HEK293 (cell line): Measurements from ENCODE around the gene KCNJ11.

Source experiments
- HOXD13 ChIP-seq: sonication (generic); formaldehyde crosslinking; IDR thresholded peaks from 2 replicates; pipeline ENCODE4 v1.8.0; 2022; ENCODE audit warnings: missing genetic modification reagents, borderline replicate concordance
- KLF9 ChIP-seq: fragments of 450-650 bp; formaldehyde crosslinking; IDR thresholded peaks from 2 replicates; pipeline ENCODE4 v1.5.1; 2016; ENCODE audit warnings: missing biosample characterization, missing genetic modification characterization, low read depth
- OSR2 ChIP-seq: fragments of 450-650 bp; formaldehyde crosslinking; IDR thresholded peaks from 2 replicates; pipeline ENCODE4 v1.5.1; 2016; ENCODE audit warnings: missing biosample characterization, missing genetic modification characterization
- PRDM10 ChIP-seq: fragments of 450-650 bp; formaldehyde crosslinking; IDR thresholded peaks from 2 replicates; pipeline ENCODE4 v1.5.1; 2016; ENCODE audit warnings: missing biosample characterization, missing genetic modification characterization
- REPIN1 ChIP-seq: fragments of 450-650 bp; formaldehyde crosslinking; IDR thresholded peaks from 2 replicates; pipeline ENCODE4 v1.5.1; 2017; ENCODE audit warnings: missing biosample characterization, missing genetic modification characterization, low read depth
- ZBTB8A ChIP-seq: fragments of 450-650 bp; formaldehyde crosslinking; IDR thresholded peaks from 2 replicates; pipeline ENCODE4 v1.5.1; 2016; ENCODE audit warnings: missing biosample characterization, missing genetic modification characterization
- ZNF157 ChIP-seq: fragments of 450-650 bp; formaldehyde crosslinking; IDR thresholded peaks from 2 replicates; pipeline ENCODE4 v1.5.1; 2016; ENCODE audit warnings: missing biosample characterization, missing genetic modification characterization
- ZNF24 ChIP-seq: fragments of 450-650 bp; formaldehyde crosslinking; IDR thresholded peaks from 2 replicates; pipeline ENCODE4 v1.5.1; 2016; ENCODE audit warnings: missing biosample characterization, missing genetic modification characterization
- ZNF292 ChIP-seq: fragments of 450-650 bp; formaldehyde crosslinking; IDR thresholded peaks from 2 replicates; pipeline ENCODE4 v1.5.1; 2016; ENCODE audit warnings: low read depth, missing biosample characterization, missing genetic modification characterization, borderline replicate concordance
- ZNF530 ChIP-seq: fragments of 450-650 bp; formaldehyde crosslinking; IDR thresholded peaks from 2 replicates; pipeline ENCODE4 v1.5.1; 2016; ENCODE audit warnings: low read depth, missing biosample characterization, missing genetic modification characterization
- ZNF558 ChIP-seq: fragments of 450-650 bp; formaldehyde crosslinking; IDR thresholded peaks from 2 replicates; pipeline ENCODE4 v1.5.1; 2016; ENCODE audit warnings: missing biosample characterization, missing genetic modification characterization
- ZNF701 ChIP-seq: fragments of 450-650 bp; formaldehyde crosslinking; IDR thresholded peaks from 2 replicates; pipeline ENCODE4 v1.5.1; 2016; ENCODE audit warnings: missing biosample characterization, missing genetic modification characterization
- ZNF792 ChIP-seq: fragments of 450-650 bp; formaldehyde crosslinking; IDR thresholded peaks from 2 replicates; pipeline ENCODE4 v1.5.1; 2016; ENCODE audit warnings: missing biosample characterization, missing genetic modification characterization
- TF ChIP-seq, protein P1 (sequence below): fragments of 450-650 bp; formaldehyde crosslinking; IDR thresholded peaks from 2 replicates; pipeline ENCODE4 v1.5.1; 2016; ENCODE audit warnings: missing biosample characterization, missing genetic modification characterization
- TF ChIP-seq, protein P2 (sequence below): fragments of 450-650 bp; formaldehyde crosslinking; IDR thresholded peaks from 2 replicates; pipeline ENCODE4 v1.5.1; 2016; ENCODE audit warnings: missing biosample characterization, missing genetic modification characterization, borderline replicate concordance
- TF ChIP-seq, protein P3 (sequence below): fragments of 450-650 bp; formaldehyde crosslinking; optimal IDR thresholded peaks from 2 replicates; pipeline ENCODE3; 2016; ENCODE audit warnings: missing biosample characterization, mild to moderate bottlenecking, missing genetic modification characterization
- TF ChIP-seq, protein P4 (sequence below): fragments of 450-650 bp; formaldehyde crosslinking; IDR thresholded peaks from 2 replicates; pipeline ENCODE4 v1.5.1; 2017; ENCODE audit warnings: missing biosample characterization, missing genetic modification characterization
- TF ChIP-seq, protein P5 (sequence below): fragments of 450-650 bp; formaldehyde crosslinking; IDR thresholded peaks from 2 replicates; pipeline ENCODE4 v1.5.1; 2016; ENCODE audit warnings: missing biosample characterization, missing genetic modification characterization, low read depth
- TF ChIP-seq, protein P6 (sequence below): fragments of 450-650 bp; formaldehyde crosslinking; IDR thresholded peaks from 2 replicates; pipeline ENCODE4 v1.5.1; 2016; ENCODE audit warnings: missing biosample characterization, missing genetic modification characterization

Gene KCNJ11

DNA sequence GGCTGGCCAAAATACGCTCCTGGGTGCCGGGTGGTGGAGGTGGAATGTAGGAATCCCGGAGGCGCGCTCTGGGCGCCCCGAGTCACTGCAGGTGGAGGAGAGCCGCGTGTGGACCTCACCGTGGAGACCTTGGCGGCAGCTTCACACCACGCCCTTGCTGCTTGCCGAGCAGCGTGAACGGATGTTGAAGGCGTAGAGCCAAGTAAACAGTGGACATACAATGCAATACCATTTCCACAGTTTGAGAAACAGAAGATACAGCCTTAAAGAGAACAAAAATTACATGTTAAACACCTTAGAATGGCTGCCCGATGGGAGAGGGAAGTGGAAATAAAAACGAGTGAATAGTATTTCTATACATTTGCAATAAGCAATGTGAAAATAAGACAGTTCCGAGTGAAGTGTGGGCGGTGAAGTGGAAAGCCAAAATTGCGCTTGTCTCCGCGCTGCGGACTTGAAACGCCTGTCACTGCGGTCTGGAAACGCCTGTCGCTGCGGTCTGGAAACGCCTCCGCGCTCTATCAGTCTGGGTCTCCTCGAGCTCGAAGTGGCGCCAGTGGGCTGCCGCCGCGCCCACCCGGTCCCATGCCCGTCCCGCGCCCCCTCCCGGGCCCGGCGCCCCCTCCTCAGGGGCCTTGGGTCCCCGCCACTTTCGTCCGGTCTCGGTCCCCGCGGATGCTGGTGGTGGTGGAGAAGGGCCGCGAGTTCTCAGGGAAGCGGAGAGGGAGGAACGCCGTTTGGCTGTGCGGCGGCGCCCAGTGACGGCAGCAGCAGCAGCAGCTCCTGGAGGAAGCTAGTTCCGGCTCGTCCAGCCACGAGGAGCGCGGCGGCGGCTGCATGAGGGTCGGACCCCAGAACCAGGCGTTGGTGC lies 35.3 kb downstream of the KCNJ11 start (continued):
- TF ChIP-seq, protein P1, sequence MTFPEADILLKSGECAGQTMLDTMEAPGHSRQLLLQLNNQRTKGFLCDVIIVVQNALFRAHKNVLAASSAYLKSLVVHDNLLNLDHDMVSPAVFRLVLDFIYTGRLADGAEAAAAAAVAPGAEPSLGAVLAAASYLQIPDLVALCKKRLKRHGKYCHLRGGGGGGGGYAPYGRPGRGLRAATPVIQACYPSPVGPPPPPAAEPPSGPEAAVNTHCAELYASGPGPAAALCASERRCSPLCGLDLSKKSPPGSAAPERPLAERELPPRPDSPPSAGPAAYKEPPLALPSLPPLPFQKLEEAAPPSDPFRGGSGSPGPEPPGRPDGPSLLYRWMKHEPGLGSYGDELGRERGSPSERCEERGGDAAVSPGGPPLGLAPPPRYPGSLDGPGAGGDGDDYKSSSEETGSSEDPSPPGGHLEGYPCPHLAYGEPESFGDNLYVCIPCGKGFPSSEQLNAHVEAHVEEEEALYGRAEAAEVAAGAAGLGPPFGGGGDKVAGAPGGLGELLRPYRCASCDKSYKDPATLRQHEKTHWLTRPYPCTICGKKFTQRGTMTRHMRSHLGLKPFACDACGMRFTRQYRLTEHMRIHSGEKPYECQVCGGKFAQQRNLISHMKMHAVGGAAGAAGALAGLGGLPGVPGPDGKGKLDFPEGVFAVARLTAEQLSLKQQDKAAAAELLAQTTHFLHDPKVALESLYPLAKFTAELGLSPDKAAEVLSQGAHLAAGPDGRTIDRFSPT (tag by site-specific recombination) = peak; percentile 63; the same call in 1 of the 2 replicates
- TF ChIP-seq ZBTB8A (tag by site-specific recombination) (peak; percentile 93), HOXD13 (CRISPR knock-in tag) (0 out of 2 replicates have a peak, but pooled peaks have one; percentile 53), ZNF157 (no peak), ZNF792 (0 out of 2 replicates have a peak, but pooled peaks have one; percentile 42), KLF9 (peak; percentile 58), PRDM10 (peak; percentile 29; the same call in 1 of the 2 replicates), REPIN1 (no peak), OSR2 (tag by site-specific recombination) (peak; percentile 70), ZNF292 (no peak), ZNF24 (no peak), ZNF530 (tag by site-specific recombination) (no peak), ZNF701 (tag by site-specific recombination) (no peak), ZNF558 (tag by site-specific recombination) (no peak)
- TF ChIP-seq, protein P2, sequence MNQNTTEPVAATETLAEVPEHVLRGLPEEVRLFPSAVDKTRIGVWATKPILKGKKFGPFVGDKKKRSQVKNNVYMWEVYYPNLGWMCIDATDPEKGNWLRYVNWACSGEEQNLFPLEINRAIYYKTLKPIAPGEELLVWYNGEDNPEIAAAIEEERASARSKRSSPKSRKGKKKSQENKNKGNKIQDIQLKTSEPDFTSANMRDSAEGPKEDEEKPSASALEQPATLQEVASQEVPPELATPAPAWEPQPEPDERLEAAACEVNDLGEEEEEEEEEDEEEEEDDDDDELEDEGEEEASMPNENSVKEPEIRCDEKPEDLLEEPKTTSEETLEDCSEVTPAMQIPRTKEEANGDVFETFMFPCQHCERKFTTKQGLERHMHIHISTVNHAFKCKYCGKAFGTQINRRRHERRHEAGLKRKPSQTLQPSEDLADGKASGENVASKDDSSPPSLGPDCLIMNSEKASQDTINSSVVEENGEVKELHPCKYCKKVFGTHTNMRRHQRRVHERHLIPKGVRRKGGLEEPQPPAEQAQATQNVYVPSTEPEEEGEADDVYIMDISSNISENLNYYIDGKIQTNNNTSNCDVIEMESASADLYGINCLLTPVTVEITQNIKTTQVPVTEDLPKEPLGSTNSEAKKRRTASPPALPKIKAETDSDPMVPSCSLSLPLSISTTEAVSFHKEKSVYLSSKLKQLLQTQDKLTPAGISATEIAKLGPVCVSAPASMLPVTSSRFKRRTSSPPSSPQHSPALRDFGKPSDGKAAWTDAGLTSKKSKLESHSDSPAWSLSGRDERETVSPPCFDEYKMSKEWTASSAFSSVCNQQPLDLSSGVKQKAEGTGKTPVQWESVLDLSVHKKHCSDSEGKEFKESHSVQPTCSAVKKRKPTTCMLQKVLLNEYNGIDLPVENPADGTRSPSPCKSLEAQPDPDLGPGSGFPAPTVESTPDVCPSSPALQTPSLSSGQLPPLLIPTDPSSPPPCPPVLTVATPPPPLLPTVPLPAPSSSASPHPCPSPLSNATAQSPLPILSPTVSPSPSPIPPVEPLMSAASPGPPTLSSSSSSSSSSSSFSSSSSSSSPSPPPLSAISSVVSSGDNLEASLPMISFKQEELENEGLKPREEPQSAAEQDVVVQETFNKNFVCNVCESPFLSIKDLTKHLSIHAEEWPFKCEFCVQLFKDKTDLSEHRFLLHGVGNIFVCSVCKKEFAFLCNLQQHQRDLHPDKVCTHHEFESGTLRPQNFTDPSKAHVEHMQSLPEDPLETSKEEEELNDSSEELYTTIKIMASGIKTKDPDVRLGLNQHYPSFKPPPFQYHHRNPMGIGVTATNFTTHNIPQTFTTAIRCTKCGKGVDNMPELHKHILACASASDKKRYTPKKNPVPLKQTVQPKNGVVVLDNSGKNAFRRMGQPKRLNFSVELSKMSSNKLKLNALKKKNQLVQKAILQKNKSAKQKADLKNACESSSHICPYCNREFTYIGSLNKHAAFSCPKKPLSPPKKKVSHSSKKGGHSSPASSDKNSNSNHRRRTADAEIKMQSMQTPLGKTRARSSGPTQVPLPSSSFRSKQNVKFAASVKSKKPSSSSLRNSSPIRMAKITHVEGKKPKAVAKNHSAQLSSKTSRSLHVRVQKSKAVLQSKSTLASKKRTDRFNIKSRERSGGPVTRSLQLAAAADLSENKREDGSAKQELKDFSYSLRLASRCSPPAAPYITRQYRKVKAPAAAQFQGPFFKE = no peak
- TF ChIP-seq, protein P3, sequence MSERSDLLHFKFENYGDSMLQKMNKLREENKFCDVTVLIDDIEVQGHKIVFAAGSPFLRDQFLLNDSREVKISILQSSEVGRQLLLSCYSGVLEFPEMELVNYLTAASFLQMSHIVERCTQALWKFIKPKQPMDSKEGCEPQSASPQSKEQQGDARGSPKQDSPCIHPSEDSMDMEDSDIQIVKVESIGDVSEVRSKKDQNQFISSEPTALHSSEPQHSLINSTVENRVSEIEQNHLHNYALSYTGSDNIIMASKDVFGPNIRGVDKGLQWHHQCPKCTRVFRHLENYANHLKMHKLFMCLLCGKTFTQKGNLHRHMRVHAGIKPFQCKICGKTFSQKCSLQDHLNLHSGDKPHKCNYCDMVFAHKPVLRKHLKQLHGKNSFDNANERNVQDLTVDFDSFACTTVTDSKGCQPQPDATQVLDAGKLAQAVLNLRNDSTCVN = peak; percentile 84
- TF ChIP-seq, protein P4, sequence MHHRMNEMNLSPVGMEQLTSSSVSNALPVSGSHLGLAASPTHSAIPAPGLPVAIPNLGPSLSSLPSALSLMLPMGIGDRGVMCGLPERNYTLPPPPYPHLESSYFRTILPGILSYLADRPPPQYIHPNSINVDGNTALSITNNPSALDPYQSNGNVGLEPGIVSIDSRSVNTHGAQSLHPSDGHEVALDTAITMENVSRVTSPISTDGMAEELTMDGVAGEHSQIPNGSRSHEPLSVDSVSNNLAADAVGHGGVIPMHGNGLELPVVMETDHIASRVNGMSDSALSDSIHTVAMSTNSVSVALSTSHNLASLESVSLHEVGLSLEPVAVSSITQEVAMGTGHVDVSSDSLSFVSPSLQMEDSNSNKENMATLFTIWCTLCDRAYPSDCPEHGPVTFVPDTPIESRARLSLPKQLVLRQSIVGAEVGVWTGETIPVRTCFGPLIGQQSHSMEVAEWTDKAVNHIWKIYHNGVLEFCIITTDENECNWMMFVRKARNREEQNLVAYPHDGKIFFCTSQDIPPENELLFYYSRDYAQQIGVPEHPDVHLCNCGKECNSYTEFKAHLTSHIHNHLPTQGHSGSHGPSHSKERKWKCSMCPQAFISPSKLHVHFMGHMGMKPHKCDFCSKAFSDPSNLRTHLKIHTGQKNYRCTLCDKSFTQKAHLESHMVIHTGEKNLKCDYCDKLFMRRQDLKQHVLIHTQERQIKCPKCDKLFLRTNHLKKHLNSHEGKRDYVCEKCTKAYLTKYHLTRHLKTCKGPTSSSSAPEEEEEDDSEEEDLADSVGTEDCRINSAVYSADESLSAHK = peak; percentile 60; the same call in 1 of the 2 replicates
- TF ChIP-seq, protein P5, sequence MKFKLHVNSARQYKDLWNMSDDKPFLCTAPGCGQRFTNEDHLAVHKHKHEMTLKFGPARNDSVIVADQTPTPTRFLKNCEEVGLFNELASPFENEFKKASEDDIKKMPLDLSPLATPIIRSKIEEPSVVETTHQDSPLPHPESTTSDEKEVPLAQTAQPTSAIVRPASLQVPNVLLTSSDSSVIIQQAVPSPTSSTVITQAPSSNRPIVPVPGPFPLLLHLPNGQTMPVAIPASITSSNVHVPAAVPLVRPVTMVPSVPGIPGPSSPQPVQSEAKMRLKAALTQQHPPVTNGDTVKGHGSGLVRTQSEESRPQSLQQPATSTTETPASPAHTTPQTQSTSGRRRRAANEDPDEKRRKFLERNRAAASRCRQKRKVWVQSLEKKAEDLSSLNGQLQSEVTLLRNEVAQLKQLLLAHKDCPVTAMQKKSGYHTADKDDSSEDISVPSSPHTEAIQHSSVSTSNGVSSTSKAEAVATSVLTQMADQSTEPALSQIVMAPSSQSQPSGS (tag by site-specific recombination) = no peak
- TF ChIP-seq, protein P6, sequence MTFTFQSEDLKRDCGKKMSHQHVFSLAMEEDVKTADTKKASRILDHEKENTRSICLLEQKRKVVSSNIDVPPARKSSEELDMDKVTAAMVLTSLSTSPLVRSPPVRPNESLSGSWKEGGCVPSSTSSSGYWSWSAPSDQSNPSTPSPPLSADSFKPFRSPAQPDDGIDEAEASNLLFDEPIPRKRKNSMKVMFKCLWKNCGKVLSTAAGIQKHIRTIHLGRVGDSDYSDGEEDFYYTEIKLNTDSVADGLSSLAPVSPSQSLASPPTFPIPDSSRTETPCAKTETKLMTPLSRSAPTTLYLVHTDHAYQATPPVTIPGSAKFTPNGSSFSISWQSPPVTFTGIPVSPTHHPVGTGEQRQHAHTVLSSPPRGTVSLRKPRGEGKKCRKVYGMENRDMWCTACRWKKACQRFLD (tag by site-specific recombination) = no peak
